GM19455 (cell line): ENCODE data around the gene KIF13A.
"Not testable (repeated sequence)": the region's sequence is repeated elsewhere in the genome, so short reads cannot be mapped to it uniquely, and the experiment has no call there.

ENCODE experiments used
- ATAC-seq: cut with Tn5 transposase; IDR thresholded peaks from one replicate; pipeline ENCODE4 v1.9.1; 2021; ENCODE audit not compliant: unreplicated experiment

KIF13A gene

DNA sequence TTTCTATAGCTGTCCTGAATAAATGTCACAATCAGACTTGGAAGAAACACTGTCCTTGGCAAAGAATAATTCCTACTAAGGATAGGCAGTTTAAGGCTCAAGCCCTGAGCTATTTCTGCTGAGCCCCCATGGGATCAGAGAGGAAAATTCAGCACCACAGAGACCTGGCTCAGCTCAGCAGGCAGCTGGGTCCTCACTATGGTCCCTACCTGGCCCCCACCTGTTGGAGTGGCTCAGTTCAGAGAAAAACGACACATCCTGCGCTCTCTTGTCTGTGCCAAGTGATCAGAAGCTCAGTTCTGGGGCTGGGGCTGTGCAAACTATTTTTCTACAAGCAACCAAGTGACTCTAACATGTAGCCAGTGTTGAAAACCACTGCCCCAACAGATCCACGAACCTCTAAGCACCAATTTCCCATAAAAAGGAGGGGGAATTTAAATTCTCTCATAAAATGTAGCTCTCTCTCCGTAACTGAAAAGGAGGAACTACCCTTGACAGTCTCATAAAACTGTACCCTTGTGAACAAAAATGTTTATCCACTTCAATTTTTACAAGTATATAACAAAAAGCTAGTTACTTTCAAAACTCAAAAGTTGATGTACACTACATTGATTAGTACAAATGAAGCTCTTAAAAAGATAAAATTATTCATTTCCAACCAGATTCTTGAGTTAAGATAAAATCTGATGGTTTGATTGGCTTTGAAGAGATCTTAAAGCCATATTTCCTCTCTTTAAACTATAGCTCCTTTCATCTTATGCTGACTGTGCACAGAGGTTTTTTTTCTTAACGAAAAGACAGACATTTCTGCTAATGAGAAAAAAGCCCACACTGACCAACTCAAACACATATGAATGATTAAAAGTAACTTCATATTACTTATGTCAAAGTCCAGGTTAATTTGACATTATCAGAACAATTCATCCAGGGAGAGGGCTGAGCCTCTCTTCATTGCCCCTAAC, 52.0 kb downstream of the KIF13A start:
- ATAC-seq = no peak

DNA sequence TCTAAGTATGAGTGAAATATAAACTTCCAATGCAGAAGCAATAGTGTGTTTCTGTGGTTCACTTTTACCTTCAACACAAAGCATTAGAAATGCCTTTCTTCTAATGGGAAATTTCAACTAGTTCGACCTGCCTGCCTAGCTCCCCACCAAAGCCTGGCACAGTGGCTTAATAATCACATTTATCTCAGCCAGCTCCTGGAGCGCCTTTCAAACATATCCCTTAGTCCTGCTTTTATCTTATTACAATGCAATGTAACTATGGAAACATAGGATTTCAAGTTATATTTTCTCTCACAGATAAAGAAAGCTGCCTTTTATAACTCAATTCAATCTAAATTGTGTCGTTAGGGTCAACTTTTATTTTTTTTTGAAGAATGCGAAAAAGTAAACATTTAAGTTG, 53.7 kb downstream of the KIF13A start:
- no peak for ATAC-seq

DNA sequence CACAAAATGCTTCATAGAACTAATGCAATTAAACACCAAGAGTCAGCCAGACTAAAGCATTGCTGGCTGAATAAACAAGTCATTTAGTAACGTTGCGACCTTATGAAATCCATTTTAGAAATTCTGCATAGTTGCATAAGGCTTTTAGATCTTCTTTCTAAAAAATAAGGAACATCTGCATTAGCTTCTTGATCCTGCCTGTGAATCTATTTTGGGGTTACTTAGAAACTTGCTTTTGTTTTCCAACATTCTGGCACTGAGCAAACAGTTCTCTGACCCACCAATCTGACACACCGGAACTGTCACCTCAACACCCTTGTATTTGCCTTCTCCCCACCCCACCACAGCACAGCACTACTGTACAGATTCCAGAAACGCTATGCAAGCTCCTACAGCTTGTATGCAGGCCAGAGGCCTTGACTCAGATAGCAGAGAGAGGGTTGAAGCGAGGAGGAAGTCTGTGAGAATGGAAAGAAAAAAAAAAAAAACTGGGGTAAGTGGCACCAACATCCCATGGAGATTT, 55.0 kb downstream of the KIF13A start:
- no peak for ATAC-seq

DNA sequence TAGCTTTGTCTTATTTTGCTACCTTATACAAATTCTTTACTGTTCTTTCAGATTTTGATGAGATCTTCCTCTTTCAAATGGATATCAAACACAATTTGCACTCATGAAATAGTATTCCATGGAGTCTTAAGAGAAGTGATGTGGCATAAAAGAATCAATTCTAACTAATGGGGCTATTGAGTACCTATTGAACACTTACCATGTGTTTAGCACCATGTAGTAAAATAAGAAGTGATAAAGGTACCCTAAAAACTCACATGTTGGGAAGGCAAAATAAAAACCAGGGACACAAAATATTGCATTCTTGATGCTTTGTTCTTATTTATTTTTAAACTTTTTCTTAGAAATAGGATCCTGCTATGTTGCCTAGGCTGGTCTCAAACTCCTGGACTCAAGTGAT, 56.2 kb downstream of the KIF13A start:
- no peak for ATAC-seq

DNA sequence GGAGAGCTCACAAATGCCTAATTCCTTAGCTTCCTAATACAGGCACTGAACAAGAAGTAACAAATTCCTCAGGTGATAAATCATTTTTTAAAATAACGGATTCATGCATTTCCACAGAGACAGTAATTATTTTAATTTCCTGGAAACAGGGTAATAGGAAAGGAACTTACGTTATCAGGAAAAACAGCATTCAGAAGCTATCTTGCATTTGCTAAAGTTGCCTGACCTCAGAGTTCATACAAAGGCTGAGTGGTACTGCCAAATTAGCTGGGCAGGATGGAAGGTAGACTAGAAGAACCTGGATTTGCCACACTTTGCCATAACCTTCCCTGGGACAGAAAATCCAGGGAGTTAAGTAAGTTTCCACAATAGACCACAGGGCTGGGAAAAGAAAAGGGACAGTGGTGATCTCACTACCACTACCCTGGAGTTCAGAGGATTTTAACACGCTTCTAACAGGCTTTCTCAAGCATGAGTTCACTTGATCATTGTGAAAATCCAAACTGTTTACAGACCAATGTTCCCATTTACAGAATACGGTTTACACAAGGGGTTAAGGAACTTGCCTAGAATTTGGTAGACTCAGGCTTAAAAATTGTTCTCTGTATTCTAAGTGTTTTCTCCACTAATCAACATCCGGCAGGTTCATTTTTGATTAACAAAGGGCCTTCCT, 57.0 kb downstream of the KIF13A start:
- no peak for ATAC-seq

DNA sequence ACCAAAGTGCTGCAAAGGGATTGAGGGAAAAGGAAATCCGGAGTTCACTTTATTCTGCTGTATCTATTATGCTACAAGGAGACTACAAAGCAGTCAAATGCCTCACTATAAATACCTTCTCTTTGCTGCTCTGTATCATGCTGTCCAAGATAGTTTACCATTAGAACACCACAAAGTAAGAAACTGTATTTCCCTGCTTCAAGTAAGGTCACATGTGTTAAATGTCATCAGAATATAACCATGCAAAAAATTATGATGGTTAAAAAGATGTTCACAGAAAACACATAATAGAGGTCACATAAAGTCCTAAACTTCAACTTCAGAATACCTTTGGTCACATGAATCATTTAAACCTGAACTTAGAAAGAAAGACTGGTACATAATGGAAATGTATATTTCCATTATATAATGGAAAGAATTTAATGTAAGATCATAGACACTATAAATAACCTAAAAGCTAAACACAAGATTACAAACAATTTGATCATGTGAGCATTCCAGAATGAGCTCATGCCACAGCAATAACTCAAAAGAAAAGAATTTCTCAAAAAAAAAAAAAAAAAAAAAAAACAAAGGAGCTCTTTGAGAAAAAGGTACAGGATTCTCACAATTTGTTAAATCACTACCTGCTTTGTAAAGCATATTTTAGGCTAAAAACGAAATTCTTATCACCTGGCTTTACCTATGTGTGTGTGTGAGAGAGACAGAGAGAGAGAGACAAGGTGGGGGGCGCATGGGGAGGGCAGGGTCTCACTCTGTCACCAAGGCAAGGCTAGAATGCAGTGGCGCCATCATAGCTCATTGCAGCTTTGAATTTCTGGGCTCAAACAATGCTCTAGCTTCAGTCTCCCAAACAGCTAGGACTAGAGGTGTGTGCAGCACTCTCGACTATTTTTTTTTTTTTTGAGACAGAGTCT, 58.7 kb downstream of the KIF13A start:
- ATAC-seq = no peak

DNA sequence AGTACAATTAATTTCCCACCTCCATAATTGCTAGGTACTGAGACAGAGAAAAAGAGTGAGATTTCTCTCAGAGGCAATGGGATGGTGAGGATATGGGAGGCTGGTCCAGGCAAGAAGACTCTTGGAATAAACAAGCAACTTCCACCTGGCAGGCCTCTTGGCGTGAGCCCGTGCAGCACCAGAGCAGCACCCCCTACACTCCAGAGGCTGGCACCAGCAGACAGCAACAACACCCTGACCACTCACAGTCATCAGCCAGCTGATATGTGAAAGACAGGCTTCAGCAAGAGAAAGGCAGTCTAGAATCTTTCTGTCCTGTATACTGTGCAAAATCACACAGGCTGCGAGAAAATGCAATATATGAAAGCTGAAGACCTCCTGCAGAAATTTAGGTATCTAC, 59.7 kb downstream of the KIF13A start:
- no peak for ATAC-seq

DNA sequence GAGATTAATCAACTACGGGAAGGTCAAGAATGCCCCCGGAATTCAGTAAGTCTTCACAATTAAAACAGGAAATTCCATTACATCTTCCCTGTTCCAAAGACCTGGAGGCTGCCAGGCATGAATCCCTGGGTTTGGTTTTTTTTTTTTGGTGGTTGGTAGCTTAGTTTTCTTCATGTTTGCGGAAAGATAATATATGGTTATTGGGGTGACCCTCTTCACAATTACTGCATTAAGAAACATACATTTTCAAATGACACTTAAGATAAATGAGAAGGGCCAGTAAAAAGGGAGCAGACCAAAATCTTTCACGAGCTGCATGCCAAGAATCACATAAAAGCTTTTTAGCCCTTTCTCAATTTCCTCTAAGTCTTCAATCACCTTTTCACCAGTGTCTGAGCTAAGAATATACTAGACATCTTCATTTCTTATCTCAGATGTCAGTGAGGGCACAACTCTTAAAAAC, 64.0 kb downstream of the KIF13A start:
- ATAC-seq = no peak

DNA sequence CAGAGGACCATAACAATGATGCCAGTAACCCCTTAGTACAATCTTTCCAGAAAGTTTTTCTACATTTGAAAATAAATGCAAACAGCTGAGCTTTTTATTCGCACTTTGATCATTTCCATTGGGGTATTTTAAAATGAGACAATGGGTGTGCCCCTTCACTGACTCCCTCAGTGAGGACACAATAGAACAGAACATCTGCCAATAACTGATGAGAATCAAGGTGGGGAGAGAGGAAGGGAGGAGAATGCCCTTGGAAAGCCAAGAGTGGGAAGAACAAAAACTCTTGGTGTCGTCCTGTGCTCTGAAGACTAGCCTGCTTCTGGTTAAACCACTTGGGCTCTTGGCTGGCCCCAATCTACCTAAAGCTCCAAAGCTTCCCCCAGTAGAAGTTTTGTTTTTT, 66.0 kb downstream of the KIF13A start:
- ATAC-seq = no peak

DNA sequence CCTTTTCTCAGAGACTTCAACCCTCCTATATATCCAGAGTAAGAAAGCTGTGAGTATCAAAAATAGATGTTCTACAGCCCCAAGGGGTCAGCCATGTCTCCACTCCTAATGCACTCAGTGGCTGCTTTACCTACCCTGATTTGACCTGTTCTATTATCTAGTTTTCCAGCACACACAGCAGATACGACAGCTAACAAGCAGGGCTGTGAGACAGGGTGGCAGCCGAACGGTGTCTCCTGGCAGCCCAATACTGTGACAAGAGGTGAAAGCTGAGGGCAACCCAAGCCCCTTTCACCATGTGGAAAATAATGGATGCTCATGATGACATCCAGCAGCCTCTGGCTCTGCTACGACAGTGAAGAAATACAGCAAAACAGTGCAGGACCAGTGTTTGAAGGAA, 67.9 kb downstream of the KIF13A start:
- ATAC-seq = no peak

DNA sequence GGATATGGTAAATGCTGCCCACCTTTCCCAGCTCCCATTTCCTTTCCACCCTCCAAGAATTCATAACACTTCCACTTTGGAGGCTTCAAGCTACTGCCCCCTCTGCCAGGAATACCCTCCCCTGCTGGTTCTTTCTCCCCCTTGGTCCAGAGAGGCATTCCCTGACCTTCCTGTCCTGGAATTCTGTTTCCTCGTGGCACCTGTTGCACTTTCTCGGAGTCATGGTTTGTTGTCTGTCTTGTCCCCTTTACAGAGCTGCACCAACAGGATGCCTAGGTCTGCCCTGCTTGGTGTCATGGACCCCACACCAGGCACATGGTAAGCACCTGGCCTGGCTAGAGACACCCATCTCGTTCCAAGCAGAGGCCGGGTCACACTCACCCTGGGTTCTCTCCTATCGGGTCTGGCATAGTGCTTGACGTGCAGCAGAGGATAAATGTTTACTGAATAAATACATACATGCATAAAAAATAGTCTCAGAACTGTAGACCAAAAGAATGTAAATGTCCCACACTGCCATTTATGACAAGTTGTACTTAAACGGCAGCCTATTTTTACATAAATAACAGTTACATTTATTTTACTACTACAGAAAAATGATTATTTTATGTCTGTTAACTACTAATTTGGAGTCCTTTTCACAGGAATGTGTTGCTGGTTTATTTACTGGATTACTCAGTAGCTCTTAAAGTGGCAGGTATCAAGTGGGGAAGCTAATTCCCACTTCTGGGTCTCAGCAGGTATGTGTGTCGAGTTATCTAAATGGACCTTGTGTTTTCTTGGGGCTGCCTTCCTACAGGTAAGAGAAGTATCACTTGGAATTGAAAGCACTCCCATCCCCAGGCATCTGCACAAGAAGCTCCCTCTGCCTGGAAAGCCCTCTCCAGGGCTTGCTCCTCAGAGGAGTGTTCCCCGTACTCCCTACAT, 69.3 kb downstream of the KIF13A start:
- no peak for ATAC-seq

DNA sequence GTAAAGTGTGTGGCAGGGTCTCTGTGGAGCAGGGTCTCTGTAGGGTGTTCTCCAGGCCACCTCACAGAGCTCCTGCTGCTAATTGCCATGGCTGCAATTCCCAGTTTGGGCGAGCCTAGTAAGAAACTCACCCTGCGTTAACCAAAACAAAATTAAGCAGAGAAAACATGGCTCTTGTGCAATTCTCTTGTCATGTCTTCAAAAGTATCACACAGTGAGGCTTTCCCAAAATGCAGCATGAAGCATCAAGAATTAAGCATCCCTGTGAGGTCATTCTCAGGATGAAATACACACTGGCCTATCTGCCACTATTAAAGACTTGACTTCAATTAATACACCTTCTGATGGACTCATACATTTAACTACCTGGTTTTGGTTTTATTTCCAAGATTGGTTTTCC, 72.8 kb downstream of the KIF13A start:
- no peak for ATAC-seq

DNA sequence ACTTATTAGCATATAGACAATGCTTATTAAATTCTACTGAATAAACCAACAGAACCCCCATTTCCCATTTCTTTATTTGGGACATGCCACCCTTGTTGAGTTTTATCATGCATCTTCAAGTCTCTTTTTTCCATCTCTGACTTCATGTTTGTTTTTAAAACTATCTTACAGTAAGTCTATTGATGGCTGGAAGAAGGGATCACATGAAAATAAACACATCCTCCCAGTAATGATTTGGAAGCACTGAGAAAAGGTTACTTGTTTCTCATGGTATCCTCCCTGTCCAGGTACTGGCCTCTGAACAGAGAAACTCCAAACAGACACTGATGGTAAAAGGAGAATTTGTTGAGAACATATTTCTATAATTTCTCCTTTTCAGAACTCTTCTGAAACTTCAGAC, 74.9 kb downstream of the KIF13A start:
- no peak for ATAC-seq

DNA sequence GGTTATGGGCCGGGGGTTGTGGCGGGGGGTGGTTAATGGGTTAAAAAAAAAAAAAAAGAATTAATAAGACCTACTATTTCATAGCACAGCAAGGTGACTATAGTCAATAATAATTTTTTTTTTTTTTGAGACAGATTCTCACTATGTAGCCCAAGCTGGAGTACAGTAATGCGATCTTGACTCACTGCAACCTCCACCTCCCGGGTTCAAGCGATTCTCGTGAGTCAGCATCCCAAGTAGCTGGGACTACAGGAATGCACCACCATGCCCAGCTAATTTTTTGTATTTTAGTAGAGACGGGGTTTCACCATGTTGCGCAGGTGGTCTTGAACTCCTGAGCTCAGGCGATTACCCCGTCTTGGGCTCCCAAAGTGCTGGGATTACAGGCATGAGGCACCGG, 75.8 kb downstream of the KIF13A start:
- not testable (repeated sequence) for ATAC-seq

DNA sequence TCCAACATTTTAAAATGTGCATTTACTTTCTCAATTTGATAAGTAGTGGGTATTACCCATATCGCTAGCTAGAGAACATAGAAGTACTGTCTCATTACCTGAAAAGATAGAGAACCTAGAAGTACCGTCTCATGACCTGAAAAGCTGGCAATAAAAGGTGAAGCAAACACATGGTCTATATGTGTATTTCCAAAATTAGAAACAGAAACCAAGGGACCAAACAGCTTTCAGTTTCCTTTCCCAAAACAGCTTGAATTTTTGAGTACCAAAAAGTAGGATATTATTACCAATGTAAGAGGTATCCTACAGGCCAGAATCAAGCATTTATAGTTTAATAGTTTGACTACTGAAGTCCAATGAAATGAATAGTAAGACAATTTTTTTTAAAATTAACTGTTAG, 77.2 kb downstream of the KIF13A start:
- no peak for ATAC-seq

DNA sequence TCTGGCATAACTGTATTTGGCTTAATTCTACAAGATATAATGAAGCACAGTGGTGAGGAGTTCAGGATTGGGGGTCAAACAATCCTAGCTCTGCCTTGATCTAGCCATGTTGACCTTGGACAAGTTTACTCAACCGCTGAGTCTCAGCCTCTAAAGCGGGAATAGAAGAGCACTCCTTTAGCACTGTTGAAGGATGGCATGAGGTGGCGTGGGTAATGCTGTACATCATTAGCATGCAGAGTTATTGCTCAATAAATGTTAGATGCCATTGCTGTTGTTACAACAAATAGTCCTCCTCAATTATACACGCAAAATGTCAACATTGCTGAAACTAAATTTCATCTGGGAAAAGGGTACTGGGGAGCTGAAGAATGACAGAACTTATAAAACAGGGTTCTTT, 78.6 kb downstream of the KIF13A start:
- ATAC-seq = no peak

DNA sequence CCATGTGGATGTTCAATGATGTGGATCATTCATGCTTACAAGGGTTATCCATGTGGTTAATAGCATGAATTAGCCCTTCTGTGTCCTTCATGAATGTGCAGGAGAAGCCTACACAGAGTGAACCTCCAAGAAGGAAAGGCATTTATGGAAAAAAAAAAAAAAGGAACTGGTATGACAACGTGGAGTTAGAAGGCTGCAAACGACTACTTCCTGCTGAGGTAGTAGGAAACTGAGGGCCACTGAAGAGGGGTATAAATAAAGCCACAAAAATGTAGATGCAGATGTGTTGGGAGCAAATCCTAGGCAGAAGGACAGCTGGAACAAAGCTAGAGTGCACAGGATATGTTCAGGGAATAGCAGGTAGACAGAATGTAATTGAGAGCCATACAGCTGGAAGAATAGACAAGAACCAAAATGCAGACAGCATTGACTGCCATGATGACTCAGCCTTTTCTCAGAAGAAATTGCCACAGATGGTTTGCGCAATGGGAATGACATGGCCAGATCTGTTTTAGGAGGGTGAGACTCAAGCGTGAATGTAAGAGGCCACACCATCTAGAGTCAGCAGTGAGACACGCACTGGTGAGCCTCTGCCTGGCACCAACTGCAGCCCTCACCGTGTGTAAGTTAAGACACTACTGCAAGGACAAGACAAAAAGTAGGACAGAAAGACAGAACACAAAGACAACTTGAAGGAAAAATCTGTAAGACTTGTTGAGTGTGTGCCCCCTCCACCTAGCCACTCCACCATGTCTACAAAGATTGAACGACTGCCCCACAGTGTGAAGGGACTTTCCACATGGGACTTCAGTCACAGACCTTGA, 79.8 kb downstream of the KIF13A start:
- no peak for ATAC-seq

DNA sequence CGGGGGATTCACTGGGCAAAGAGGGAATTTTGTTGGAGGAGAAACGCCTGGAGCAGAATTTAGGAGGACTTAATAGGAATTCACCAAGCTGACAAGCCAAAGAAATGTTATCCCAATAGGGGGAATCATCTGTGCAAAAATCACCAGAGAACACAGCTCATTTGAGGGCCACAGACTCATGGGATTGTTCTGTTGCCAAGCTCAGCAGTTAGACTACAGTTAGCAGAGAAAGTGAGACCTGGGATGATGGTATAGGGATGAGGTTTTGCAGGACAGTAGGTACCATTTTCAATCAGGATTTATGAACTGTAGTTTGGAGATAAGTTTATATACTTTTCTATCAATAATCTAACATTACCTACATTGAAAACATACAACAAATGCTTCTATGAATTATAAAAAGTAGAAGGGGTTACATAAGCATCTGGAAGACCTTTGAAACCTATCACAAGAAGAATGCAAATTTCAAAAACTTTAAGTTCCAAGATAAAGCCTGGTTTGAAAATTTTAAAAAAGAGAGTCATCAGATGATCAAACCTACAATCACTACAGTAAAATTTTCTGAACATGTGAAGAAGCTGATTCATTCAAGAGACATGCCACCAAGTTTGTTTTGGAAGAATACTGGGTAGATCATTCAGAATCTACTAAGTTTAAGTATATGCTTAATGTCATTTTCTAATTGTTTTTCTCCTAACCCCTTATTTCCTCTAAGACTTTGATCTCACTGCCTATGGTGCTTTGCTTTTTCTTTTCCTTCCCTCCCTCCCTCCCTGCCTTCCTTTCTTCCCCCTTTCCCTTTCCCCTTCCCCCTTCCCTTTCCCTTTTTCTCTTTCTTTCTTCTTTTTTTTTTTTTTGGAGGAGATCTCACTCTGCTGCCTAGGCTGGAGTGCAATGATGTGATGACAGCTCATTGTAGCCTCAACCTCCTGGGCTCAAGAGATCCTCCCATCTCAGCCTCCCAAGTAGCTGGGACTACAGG, 81.5 kb downstream of the KIF13A start:
- no peak for ATAC-seq
